Measurements from ENCODE around the gene PTPRN2. TPM values are rescaled to one million over a fixed set of nuclear protein-coding genes. Genes with fewer than 3 reads are reported as not detected.

PTPRN2 gene
- total and polyA plus RNA-seq, 9 of the 15 experiments (the other 6 are each of a cell fraction or from before 2014, with no cell fraction given): not detected

DNA sequence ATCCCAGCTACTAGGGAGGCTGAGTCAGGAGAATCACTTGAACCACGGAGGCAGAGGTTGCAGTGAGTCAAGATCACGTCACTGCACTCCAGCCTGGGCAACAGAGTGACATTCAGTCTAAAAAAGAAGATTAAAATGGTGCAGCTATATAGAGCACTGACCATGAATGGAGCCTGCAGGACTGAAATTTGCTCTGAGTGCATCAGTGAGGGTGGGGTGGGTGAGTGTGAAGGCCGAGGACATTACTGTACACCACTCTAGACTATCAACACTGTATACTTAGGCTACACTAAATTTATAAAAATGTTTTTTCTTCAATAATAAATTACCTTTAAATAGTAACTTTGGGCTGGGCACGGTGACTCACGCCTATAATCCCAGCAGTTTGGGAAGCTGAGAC, 294.7 kb downstream of the PTPRN2 start:
- no peak overlapping the region for H3K27ac ChIP-seq (ENCODE audit: extremely low read depth, low read depth, low read length)
- H3K9me1 ChIP-seq (ENCODE audit: control insufficient read depth, insufficient read depth, low read length): no peaks in the 10 kb centered on the region
- no peak for DNase-seq (ENCODE audit: extremely low read depth in 1 of 4, low spot score in 3 of 4)
- H2AFZ ChIP-seq (ENCODE audit: low read depth, low read length): no peak overlapping the region
- WGBS (ENCODE audit: insufficient coverage, low coverage, missing lambda C conversion rate): 3% methylated on average over 5 of the region's 5 CpGs
- TF ChIP-seq, protein P1, sequence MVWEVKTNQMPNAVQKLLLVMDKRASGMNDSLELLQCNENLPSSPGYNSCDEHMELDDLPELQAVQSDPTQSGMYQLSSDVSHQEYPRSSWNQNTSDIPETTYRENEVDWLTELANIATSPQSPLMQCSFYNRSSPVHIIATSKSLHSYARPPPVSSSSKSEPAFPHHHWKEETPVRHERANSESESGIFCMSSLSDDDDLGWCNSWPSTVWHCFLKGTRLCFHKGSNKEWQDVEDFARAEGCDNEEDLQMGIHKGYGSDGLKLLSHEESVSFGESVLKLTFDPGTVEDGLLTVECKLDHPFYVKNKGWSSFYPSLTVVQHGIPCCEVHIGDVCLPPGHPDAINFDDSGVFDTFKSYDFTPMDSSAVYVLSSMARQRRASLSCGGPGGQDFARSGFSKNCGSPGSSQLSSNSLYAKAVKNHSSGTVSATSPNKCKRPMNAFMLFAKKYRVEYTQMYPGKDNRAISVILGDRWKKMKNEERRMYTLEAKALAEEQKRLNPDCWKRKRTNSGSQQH (CRISPR knock-in tag; IDR thresholded peaks at IDR 0.05): no peak
- TF ChIP-seq PCBP2 (IDR thresholded peaks at IDR 0.05; ENCODE audit: low read depth, low read length, poor library complexity, severe bottlenecking): no peak
- TF ChIP-seq, protein P2, sequence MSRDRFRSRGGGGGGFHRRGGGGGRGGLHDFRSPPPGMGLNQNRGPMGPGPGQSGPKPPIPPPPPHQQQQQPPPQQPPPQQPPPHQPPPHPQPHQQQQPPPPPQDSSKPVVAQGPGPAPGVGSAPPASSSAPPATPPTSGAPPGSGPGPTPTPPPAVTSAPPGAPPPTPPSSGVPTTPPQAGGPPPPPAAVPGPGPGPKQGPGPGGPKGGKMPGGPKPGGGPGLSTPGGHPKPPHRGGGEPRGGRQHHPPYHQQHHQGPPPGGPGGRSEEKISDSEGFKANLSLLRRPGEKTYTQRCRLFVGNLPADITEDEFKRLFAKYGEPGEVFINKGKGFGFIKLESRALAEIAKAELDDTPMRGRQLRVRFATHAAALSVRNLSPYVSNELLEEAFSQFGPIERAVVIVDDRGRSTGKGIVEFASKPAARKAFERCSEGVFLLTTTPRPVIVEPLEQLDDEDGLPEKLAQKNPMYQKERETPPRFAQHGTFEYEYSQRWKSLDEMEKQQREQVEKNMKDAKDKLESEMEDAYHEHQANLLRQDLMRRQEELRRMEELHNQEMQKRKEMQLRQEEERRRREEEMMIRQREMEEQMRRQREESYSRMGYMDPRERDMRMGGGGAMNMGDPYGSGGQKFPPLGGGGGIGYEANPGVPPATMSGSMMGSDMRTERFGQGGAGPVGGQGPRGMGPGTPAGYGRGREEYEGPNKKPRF (IDR thresholded peaks at IDR 0.05; ENCODE audit: low read depth, low read length): no peak
- TF ChIP-seq, protein P3, sequence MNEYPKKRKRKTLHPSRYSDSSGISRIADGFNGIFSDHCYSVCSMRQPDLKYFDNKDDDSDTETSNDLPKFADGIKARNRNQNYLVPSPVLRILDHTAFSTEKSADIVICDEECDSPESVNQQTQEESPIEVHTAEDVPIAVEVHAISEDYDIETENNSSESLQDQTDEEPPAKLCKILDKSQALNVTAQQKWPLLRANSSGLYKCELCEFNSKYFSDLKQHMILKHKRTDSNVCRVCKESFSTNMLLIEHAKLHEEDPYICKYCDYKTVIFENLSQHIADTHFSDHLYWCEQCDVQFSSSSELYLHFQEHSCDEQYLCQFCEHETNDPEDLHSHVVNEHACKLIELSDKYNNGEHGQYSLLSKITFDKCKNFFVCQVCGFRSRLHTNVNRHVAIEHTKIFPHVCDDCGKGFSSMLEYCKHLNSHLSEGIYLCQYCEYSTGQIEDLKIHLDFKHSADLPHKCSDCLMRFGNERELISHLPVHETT (CRISPR knock-in tag; conservative IDR thresholded peaks at IDR 0.05 in 1 of 2, IDR thresholded peaks at IDR 0.05 in 1 of 2): no peak
- TF ChIP-seq ZFP36 (IDR thresholded peaks at IDR 0.05; ENCODE audit: low read depth, low read length, partially characterized antibody): no peak
- TF ChIP-seq, protein P4, sequence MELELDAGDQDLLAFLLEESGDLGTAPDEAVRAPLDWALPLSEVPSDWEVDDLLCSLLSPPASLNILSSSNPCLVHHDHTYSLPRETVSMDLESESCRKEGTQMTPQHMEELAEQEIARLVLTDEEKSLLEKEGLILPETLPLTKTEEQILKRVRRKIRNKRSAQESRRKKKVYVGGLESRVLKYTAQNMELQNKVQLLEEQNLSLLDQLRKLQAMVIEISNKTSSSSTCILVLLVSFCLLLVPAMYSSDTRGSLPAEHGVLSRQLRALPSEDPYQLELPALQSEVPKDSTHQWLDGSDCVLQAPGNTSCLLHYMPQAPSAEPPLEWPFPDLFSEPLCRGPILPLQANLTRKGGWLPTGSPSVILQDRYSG (tag; conservative IDR thresholded peaks at IDR 0.05; ENCODE audit: low read depth): no peak
- no peak for TF ChIP-seq TEAD1 (CRISPR knock-in tag; IDR thresholded peaks at IDR 0.05)
- TF ChIP-seq, protein P5, sequence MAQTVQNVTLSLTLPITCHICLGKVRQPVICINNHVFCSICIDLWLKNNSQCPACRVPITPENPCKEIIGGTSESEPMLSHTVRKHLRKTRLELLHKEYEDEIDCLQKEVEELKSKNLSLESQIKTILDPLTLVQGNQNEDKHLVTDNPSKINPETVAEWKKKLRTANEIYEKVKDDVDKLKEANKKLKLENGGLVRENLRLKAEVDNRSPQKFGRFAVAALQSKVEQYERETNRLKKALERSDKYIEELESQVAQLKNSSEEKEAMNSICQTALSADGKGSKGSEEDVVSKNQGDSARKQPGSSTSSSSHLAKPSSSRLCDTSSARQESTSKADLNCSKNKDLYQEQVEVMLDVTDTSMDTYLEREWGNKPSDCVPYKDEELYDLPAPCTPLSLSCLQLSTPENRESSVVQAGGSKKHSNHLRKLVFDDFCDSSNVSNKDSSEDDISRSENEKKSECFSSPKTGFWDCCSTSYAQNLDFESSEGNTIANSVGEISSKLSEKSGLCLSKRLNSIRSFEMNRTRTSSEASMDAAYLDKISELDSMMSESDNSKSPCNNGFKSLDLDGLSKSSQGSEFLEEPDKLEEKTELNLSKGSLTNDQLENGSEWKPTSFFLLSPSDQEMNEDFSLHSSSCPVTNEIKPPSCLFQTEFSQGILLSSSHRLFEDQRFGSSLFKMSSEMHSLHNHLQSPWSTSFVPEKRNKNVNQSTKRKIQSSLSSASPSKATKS (CRISPR knock-in tag; IDR thresholded peaks at IDR 0.05): no peak
- no peak overlapping the region for H3K9ac ChIP-seq (ENCODE audit: insufficient read depth in 1 of 2, low read depth in 2 of 2, low read length in 2 of 2)
- H3K4me3 ChIP-seq: no peak overlapping the region
- H3K36me3 ChIP-seq (ENCODE audit: control insufficient read depth, insufficient read depth, low read length): no peaks in the 10 kb centered on the region
- intact Hi-C loops (cut with micrococcal nuclease) (no loop called here), in situ Hi-C loops (cut with MboI) (no loop called here)
- no TSS peak for BruUV-seq (replicated peaks)
- H3K4me1 ChIP-seq (replicated peaks in 1 of 2; ENCODE audit: control insufficient read depth in 2 of 2, insufficient read depth in 2 of 2, low read length in 2 of 2): no peaks in the 10 kb centered on the region
- ChIA-PET CTCF (ENCODE audit: low intra/inter-chr PET ratio) (no interaction called here), POLR2A (no interaction called here)
- H3K9me3 ChIP-seq (replicated peaks; ENCODE audit: control insufficient read depth, insufficient read depth, low read depth, low read length): no peaks in the 10 kb centered on the region; the same call in 1 of the 2 replicates
- no peak for FAIRE-seq
- H3K27me3 ChIP-seq (ENCODE audit: control insufficient read depth in 2 of 2, insufficient read depth in 2 of 2, low read length in 2 of 2): peaks cover 0 to 21% of the 10 kb centered on the region in 2 experiments; a peak in 2 of 5 replicates
- no peak for ATAC-seq
- H3K4me2 ChIP-seq (ENCODE audit: insufficient read depth, low read length): no peak overlapping the region
- no peaks in the 10 kb centered on the region for H4K20me1 ChIP-seq (replicated peaks; ENCODE audit: control insufficient read depth, insufficient read depth, low read length)
- H3K79me2 ChIP-seq (ENCODE audit: control insufficient read depth, insufficient read depth, low read length): no peaks in the 10 kb centered on the region
